ENCODE data around the gene MBD1.

DNA sequence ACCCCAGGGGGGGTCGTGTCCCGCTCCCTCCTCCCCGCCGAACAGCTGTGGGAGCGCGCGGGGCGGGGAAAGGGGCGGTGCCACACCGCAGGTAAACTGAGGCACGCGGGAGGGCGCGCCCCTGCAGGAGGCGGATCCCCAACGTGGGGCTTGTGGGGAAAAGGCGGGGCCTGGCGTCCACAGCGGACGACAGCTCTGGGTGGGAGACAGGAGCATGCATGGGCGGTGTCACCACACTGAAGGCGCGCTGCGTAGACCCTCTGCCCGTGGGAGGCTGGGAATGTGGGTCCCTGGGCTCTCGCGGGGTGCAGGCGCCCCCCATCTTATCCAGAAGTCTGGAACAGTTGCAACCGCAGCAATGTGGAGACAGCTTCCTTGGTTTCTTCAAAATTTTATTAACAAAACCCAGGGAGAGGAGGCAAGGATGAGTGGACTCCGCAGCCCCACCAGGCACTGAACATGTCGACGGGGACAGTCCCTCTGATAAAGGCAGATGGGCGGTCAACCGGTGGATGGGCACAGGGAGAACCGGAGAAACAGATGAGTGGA is 723 bp upstream of the MBD1 start:
- TF ChIP-seq, protein P1, sequence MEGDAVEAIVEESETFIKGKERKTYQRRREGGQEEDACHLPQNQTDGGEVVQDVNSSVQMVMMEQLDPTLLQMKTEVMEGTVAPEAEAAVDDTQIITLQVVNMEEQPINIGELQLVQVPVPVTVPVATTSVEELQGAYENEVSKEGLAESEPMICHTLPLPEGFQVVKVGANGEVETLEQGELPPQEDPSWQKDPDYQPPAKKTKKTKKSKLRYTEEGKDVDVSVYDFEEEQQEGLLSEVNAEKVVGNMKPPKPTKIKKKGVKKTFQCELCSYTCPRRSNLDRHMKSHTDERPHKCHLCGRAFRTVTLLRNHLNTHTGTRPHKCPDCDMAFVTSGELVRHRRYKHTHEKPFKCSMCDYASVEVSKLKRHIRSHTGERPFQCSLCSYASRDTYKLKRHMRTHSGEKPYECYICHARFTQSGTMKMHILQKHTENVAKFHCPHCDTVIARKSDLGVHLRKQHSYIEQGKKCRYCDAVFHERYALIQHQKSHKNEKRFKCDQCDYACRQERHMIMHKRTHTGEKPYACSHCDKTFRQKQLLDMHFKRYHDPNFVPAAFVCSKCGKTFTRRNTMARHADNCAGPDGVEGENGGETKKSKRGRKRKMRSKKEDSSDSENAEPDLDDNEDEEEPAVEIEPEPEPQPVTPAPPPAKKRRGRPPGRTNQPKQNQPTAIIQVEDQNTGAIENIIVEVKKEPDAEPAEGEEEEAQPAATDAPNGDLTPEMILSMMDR (IDR thresholded peaks at IDR 0.05): no peak
- no peak for TF ChIP-seq POLR2A (IDR thresholded peaks at IDR 0.05)

Measured in esophagus squamous epithelium (tissue), 4 donors.